Heart left ventricle (tissue), 13 donors: Measurements from ENCODE around the gene ROCK2.

Source experiments
- POLR2A ChIP-seq, 2 donors: fragments of 450-650 bp; IDR thresholded peaks; one replicate each; pipeline ENCODE4 v1.6.1; 2017; ENCODE audit warnings: antibody characterized with exemption in 2 of 2, mild to moderate bottlenecking in 2 of 2, moderate library complexity in 2 of 2
- TF ChIP-seq, protein P1 (sequence below), 12 donors: fragments of 200-600 bp; sonication (generic) in 4 of 12; IDR thresholded peaks; one replicate each; pipeline versions ENCODE4 v1.5.0 to v1.8.0; 2018 to 2022; ENCODE audit warnings: antibody characterized with exemption in 12 of 12, mild to moderate bottlenecking in 5 of 12
- donor health status: ischemic (EF 13 %, LVEDD 7.1; RV severe dilation, severe dysfunction).
- donor health status: DM: no; HTN: yes; CAD: no.
- donor health status: DM: no; HTN: no; CAD: no.
- donor health status: ischemic (EF 25% LVEDD 6.9; RV normal size, moderate dysfunction).
- donor health status: ischemic (EF 25% LVEDD 5.7; RV mildly dilated, moderate dysfunction).
- donor health status: ischemic (EF 35%, LVEDD 5.7; RV mildly dilated, moderate dysfunction).
- donor health status: nonischemic (EF 11% LVEDD 7.7; RV severe dilation, severe dysfunction).
- donor health status: DM: yes; HTN: yes; CAD: no.
- donor health status: PGD.
- donor health status: ischemic (EF 29% LVEDD 5.4; RV normal size, mild dysfunction).
- donor health status: nonischemic (EF 23%, LVEDD 6.1; RV moderate dilation, normal function).

DNA sequence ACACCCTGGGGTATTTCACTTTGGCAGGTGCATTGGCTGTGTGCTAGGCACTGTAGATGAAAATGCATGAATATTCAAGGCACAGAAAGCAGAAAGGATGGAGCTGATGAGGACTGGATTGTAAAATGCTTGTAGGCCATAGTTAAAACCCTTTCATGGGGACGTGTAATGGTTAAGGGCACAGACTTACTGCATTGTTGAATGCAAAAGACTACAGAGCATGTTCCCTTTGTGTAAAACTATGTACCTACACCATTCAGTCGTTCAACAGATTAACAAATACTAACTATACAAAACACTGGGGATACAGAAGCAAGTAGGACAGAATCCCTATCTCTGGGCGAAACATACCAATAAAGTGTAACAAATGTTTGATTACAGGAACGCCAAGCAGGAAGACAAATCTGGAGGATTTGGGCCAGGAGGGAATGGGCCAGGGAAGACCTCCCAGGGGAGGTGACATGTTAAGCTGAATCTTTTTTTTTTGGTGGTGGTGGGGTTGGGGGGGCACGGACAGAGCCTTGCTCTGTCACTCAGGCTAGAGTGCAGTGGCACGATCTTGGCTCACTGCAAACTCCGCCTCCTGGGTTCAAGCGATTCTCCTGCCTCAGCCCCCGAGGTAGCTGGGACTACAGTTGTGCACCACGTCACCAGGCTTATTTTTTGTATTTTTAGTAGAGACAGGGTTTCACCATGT, 19.6 kb upstream of the ROCK2 start:
- TF ChIP-seq, protein P1, sequence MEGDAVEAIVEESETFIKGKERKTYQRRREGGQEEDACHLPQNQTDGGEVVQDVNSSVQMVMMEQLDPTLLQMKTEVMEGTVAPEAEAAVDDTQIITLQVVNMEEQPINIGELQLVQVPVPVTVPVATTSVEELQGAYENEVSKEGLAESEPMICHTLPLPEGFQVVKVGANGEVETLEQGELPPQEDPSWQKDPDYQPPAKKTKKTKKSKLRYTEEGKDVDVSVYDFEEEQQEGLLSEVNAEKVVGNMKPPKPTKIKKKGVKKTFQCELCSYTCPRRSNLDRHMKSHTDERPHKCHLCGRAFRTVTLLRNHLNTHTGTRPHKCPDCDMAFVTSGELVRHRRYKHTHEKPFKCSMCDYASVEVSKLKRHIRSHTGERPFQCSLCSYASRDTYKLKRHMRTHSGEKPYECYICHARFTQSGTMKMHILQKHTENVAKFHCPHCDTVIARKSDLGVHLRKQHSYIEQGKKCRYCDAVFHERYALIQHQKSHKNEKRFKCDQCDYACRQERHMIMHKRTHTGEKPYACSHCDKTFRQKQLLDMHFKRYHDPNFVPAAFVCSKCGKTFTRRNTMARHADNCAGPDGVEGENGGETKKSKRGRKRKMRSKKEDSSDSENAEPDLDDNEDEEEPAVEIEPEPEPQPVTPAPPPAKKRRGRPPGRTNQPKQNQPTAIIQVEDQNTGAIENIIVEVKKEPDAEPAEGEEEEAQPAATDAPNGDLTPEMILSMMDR (IDR thresholded peaks at IDR 0.05), result no peak
- no peak for TF ChIP-seq POLR2A (IDR thresholded peaks at IDR 0.05)
